HG02852 (cell line): ENCODE data around the gene APC.

Source experiments
- ATAC-seq: cut with Tn5 transposase; IDR thresholded peaks from one replicate; pipeline ENCODE4 v1.9.1; 2021; ENCODE audit warnings: mild to moderate bottlenecking, moderate library complexity; ENCODE audit not compliant: unreplicated experiment

Gene APC

DNA sequence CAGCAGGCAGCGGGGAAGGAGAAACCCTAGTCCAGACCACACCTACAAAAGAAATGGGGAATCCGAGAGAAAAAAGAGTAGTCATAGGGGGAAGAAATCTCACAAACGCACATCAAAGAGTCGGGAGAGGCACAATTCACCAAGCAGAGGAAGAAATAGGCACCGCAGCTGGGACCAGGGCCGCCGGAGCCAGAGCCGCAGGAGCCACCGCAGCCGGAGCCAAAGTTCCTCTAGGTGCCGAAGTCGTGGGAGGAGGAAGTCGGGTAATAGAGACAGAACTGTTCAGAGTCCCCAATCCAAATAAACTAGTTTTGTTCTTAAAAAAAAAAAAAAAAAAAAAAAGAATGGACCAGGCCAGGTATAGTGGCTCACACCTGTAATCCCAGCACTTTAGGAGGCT lies 155.1 kb downstream of the APC start:
- ATAC-seq, result no peak

DNA sequence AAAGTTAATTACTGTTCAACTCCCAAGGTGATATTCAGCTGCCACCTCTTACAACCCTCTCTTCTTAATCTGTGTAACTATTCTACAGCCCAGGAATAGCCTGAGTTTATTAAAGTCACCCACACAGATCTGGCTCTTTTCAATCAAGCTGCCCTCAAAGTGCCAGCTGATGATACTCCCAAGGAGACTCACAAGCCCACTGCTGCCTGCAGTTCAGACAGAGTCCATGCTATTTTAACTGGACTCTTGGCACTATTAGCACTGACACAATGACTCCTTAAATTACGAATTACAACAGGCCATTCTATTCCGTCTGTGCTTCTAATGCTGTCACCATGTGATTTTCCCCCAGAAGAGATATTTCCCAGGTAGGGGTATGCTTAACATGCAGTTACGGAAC lies 158.0 kb downstream of the APC start:
- ATAC-seq, result no peak
